Mesodermal cell (in vitro differentiated cells): ENCODE results near the gene SMIM17.

Experiments used
- H3K27ac ChIP-seq: 2 replicates; pipeline ENCODE4 v1.7.0; 2013; ENCODE audit warnings: mild to moderate bottlenecking, low read depth, low read length, moderate library complexity; ENCODE audit not compliant: severe bottlenecking
- H3K36me3 ChIP-seq: 2 replicates; pipeline ENCODE4 v1.7.1; 2013; ENCODE audit warnings: mild to moderate bottlenecking, low read length, moderate library complexity; ENCODE audit not compliant: control insufficient read depth, insufficient read depth
- H3K4me1 ChIP-seq: one replicate; pipeline ENCODE4 v1.7.1; 2013; ENCODE audit warnings: mild to moderate bottlenecking, low read length; ENCODE audit not compliant: insufficient read depth, control insufficient read depth, poor library complexity, severe bottlenecking
- H3K4me3 ChIP-seq: 2 replicates; pipeline ENCODE4 v1.7.0; 2013; ENCODE audit warnings: low read length, control low read depth, mild to moderate bottlenecking; ENCODE audit not compliant: insufficient read depth, poor library complexity, severe bottlenecking; ENCODE audit errors: extremely low read depth
- H3K9me3 ChIP-seq: 2 replicates; pipeline ENCODE4 v1.7.1; 2013; ENCODE audit warnings: mild to moderate bottlenecking, low read length, moderate library complexity; ENCODE audit not compliant: control insufficient read depth
- WGBS, 2 experiments: methylation state at CpG; one replicate each; pipeline ENCODE4 v1.1.5; 2013; ENCODE audit warnings: missing lambda C conversion rate in 2 of 2; ENCODE audit not compliant: insufficient coverage in 2 of 2; 5-methylcytosine and 5-hydroxymethylcytosine counted together

Gene SMIM17

DNA sequence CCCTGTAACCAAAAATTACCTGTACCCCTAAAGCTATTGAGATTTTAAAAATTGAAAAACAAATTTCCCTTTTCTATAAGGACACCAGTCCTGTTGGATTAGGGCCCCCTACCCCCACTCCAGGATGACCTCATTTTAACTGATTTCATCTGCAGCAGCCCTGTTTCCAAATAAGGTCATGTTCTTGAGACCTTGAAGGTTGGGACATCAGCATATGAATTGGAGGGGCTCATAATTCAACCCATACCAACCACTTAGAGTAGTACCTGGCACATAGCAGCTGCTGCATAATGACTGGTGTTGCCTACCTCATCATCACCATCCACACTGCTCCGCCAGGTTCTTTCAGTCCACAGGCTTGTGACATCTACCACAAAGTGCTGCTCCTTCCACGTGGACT lies 30.2 kb upstream of the SMIM17 start:
- Histone ChIP-seq H3K4me3 (no peak overlapping the region), H3K36me3 (peaks cover 66% of the 10 kb centered on the region), H3K9me3 (peaks cover 51% of the 10 kb centered on the region), H3K4me1 (no peaks in the 10 kb centered on the region), H3K27ac (no peak overlapping the region)
- 90 to 100% methylated on average over 2 of the region's 2 CpGs for WGBS, 2 experiments

GRCh38 chr19:56613639-56614038 lies 29.3 kb upstream of the SMIM17 start:
- no peaks in the 10 kb centered on the region for H3K4me1 ChIP-seq
- H3K9me3 ChIP-seq = peaks cover 57% of the 10 kb centered on the region
- peaks cover 70% of the 10 kb centered on the region for H3K36me3 ChIP-seq
- H3K27ac ChIP-seq = no peak overlapping the region
- no peak overlapping the region for H3K4me3 ChIP-seq
- 97 to 100% methylated on average over 4 of the region's 5 CpGs for WGBS, 2 experiments

DNA sequence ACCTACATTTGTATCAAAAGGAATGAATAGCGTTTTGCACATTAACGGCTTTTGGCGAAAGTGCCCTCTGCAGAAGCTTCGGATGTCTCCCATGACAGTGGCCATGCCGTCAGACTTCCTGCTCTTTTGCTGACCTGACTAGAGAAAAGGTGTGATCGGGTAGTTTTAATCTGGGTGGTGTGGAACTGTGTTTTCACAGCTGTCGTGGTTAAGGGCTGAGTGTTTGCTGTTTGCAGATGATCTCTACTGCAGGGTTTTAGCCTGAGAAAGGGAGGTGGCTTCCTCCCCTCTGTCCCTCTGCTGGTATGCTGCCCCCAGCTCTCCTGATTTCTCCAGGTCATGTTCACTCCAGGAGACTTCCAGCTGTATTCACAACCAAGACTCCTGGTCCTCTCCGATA lies 25.4 kb upstream of the SMIM17 start:
- no peak overlapping the region for H3K27ac ChIP-seq
- H3K9me3 ChIP-seq = peaks cover 43% of the 10 kb centered on the region
- no peaks in the 10 kb centered on the region for H3K4me1 ChIP-seq
- H3K36me3 ChIP-seq = peaks cover 73% of the 10 kb centered on the region
- H3K4me3 ChIP-seq = no peak overlapping the region
- 96 to 100% methylated on average over 6 of the region's 8 CpGs for WGBS, 2 experiments

DNA sequence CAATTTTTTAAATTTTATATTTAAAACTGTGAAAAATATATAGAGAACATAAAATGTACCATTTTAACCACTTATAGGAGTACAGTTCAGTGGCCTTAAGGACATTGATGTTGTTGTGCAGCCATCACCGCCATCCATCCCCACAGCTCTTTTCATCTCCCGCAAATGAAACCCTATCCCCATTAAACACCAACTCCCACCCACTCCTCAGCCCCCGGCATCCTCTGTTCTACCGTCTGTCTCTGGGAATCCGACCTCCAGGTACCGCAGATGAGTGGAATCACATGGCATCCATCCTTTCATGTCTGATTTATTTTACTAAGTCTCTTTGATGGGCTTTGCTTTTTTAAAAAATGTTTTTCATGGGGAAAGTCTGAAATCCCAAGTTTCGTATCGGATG lies 23.8 kb upstream of the SMIM17 start:
- H3K4me3 ChIP-seq = no peak overlapping the region
- peaks cover 75% of the 10 kb centered on the region for H3K36me3 ChIP-seq
- no peaks in the 10 kb centered on the region for H3K4me1 ChIP-seq
- WGBS, 2 experiments = 76 to 87% methylated on average over 4 to 7 of the region's 8 CpGs
- no peak overlapping the region for H3K27ac ChIP-seq
- H3K9me3 ChIP-seq = peaks cover 42% of the 10 kb centered on the region

- no peaks in the 10 kb centered on the region for H3K4me1 ChIP-seq
Observed at GRCh38 chr19:56622374-56622773, 20.6 kb upstream of the SMIM17 start.

GRCh38 chr19:56623006-56623405 lies 20.0 kb upstream of the SMIM17 start:
- H3K36me3 ChIP-seq = peaks cover 57% of the 10 kb centered on the region
- no peak overlapping the region for H3K27ac ChIP-seq
- 90 to 95% methylated on average over 2 to 3 of the region's 9 CpGs for WGBS, 2 experiments
- peaks cover 18% of the 10 kb centered on the region for H3K9me3 ChIP-seq
- no peak overlapping the region for H3K4me3 ChIP-seq
- no peaks in the 10 kb centered on the region for H3K4me1 ChIP-seq

More at GRCh38 chr19:56622374-56622773, 20.6 kb upstream of the SMIM17 start:
- WGBS, 2 experiments = 95 to 98% methylated on average over 33 to 37 of the region's 37 CpGs
- peaks cover 63% of the 10 kb centered on the region for H3K36me3 ChIP-seq
- no peak overlapping the region for H3K4me3 ChIP-seq
- peaks cover 15% of the 10 kb centered on the region for H3K9me3 ChIP-seq
- no peak overlapping the region for H3K27ac ChIP-seq

DNA sequence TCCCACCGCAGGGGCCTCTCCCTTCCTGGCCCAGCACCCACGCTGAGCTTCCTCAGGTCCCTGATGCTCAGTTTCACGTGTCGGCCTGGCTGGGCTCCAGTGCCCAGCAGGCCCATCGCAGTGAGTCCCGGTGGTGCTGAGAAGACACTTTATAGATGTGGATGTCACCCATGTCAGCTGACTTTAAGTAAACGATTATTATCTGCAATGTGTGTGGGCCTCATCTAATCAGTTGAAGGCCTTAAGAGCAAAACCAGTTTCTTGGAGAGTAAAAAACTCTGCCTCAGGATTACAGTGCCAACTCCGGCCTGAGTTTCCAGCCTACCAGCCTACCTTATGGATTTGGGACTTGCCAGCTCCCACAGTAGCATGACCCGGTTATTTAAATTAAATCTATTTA lies 17.3 kb upstream of the SMIM17 start:
- 93 to 100% methylated on average over 4 to 7 of the region's 9 CpGs for WGBS, 2 experiments
- peaks cover 45% of the 10 kb centered on the region for H3K36me3 ChIP-seq
- peaks cover 36% of the 10 kb centered on the region for H3K9me3 ChIP-seq
- no peak overlapping the region for H3K27ac ChIP-seq
- H3K4me3 ChIP-seq = no peak overlapping the region
- no peaks in the 10 kb centered on the region for H3K4me1 ChIP-seq

GRCh38 chr19:56633021-56633420 lies 9.9 kb upstream of the SMIM17 start:
- H3K4me1 ChIP-seq = no peaks in the 10 kb centered on the region
- H3K36me3 ChIP-seq = no peaks in the 10 kb centered on the region
- no peak overlapping the region for H3K27ac ChIP-seq
- no peak overlapping the region for H3K4me3 ChIP-seq
- WGBS, 2 experiments = 30 to 38% methylated on average over 1 of the region's 1 CpG
- peaks cover 71% of the 10 kb centered on the region for H3K9me3 ChIP-seq

DNA sequence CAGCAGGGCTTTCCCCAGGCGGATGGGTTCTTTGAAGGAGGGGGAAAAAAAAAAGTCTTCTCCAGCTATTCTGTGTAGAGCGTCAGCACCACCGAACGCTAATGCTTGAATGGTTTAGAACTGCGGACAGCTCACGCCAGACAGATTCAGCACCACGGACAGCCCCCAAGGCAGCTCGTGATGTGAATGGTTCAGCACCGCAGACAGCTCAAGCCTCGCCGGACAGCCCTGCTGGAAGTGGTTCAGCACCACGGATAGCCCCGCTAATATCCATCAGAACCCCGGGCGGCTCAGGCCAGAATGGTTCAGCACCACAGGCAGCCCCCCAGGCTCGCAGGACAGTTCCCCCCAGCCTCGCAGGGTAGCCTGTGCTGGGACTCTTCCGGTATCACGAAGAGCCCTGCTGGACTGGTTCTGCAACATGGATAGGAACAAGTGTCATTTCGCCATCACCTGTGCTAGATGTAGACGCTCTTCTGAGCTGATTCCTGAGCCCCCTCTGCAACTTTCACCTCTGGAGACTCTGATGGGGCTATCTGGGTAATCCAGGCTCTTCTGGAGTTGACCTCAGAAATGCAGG lies 4.9 kb upstream of the SMIM17 start:
- 41 to 42% methylated on average over 20 to 21 of the region's 21 CpGs for WGBS, 2 experiments
- Histone ChIP-seq H3K9me3 (peaks cover 69% of the 10 kb centered on the region), H3K4me1 (no peaks in the 10 kb centered on the region), H3K27ac (no peak overlapping the region), H3K4me3 (no peak overlapping the region), H3K36me3 (no peaks in the 10 kb centered on the region)

- Histone ChIP-seq H3K4me3 (no peak overlapping the region), H3K9me3 (peaks cover 68% of the 10 kb centered on the region), H3K27ac (no peak overlapping the region), H3K4me1 (no peaks in the 10 kb centered on the region), H3K36me3 (no peaks in the 10 kb centered on the region)
- WGBS, 2 experiments = 86 to 92% methylated on average over 7 of the region's 7 CpGs
Observed at GRCh38 chr19:56639217-56639616, 3.7 kb upstream of the SMIM17 start.

DNA sequence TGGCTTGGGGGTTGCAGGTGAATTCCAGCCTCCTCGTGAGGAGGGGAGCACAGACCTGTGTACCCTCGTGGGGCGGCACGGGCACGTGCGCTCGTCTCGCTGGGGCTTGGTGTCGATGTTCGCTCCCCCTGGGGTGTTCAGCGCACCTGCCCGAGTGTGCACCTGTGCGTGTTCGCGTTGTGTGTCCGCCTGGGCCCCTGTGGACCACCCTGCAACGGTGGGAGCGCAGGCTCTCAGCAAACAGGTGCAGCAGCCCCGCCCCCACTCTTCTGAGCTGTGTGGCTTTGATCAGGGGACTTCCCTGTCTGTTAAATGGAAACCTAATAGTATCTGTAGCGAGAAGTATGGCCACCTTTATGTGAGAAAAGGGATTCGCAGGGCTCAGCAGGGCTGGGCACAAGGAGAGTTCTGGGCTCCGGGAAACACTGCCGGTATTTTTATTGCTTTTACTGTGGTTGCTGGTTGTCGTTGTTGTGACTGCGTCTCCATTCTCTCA lies 549 bp downstream of the SMIM17 start:
- no peaks in the 10 kb centered on the region for H3K4me1 ChIP-seq
- H3K27ac ChIP-seq = no peak overlapping the region
- no peak overlapping the region for H3K4me3 ChIP-seq
- H3K36me3 ChIP-seq = no peaks in the 10 kb centered on the region
- H3K9me3 ChIP-seq = peaks cover 65% of the 10 kb centered on the region
- WGBS, 2 experiments = 80 to 90% methylated on average over 9 to 21 of the region's 25 CpGs
